Upper lobe of left lung (tissue), 6 donors: ENCODE measurements around the gene BNC2. TPM values are rescaled to one million over a fixed set of nuclear protein-coding genes. Genes with fewer than 3 reads are reported as not detected.

Experiments
- ATAC-seq, 2 donors: fragments of 200-7000 bp; cut with Tn5 transposase; one replicate each; pipeline ENCODE4 v1.9.1; 2022; ENCODE audit warnings: mild to moderate bottlenecking in 2 of 2, moderate library complexity in 2 of 2; ENCODE audit not compliant: low FRiP score in 2 of 2
- DNase-seq, 2 donors: peaks; one replicate each; pipeline ENCODE4 v3.0.0-alpha.2; 2019 to 2020
- H3K27ac ChIP-seq, 4 donors: fragments of 200-600 bp; sonication (generic); one replicate each; pipeline ENCODE4 v1.5.1; 2016 to 2019
- H3K27me3 ChIP-seq, 4 donors: fragments of 200-600 bp; sonication (generic); one replicate each; pipeline ENCODE4 v1.5.1; 2017 to 2019
- H3K36me3 ChIP-seq, 4 donors: fragments of 200-600 bp; sonication (generic); one replicate each; pipeline ENCODE4 v1.5.1; 2016 to 2019
- H3K4me1 ChIP-seq, 4 donors: fragments of 200-600 bp; sonication (generic); one replicate each; pipeline ENCODE4 v1.5.1; 2018 to 2019
- H3K4me3 ChIP-seq, 4 donors: fragments of 200-600 bp; sonication (generic); one replicate each; pipeline ENCODE4 v1.5.1; 2017 to 2019; ENCODE audit warnings: mild to moderate bottlenecking in 2 of 4, moderate library complexity in 1 of 4
- H3K9me3 ChIP-seq, 4 donors: fragments of 200-600 bp; sonication (generic); one replicate each; pipeline ENCODE4 v1.5.1; 2018 to 2019
- CTCF ChIP-seq, 6 experiments: fragments of 450-650 bp in 4 of 6; fragments of 200-600 bp in 2 of 6; sonication (generic) in 2 of 6; IDR thresholded peaks; one replicate each; pipeline ENCODE4 v1.5.1; 2016 to 2019; ENCODE audit warnings: antibody characterized with exemption in 6 of 6
- EP300 ChIP-seq, 4 donors: sonication (generic); formaldehyde crosslinking; IDR thresholded peaks; one replicate each; pipeline ENCODE4 v1.5.1; 2017; ENCODE audit warnings: antibody characterized with exemption in 4 of 4, control low read depth in 2 of 4
- POLR2A ChIP-seq, 4 donors: fragments of 450-650 bp; IDR thresholded peaks; one replicate each; pipeline ENCODE4 v1.5.1; 2016 to 2017; ENCODE audit warnings: antibody characterized with exemption in 4 of 4, mild to moderate bottlenecking in 2 of 4
- POLR2AphosphoS5 ChIP-seq, 2 donors: sonication (generic); formaldehyde crosslinking; IDR thresholded peaks; one replicate each; pipeline ENCODE4 v1.5.1; 2017; ENCODE audit warnings: antibody characterized with exemption in 2 of 2
- WGBS, 2 donors: methylation state at CpG; one replicate each; pipeline ENCODE4 v1.1.5; 2017 to 2018; 5-methylcytosine and 5-hydroxymethylcytosine counted together
- total RNA-seq, 6 donors: library from RNA; depleted of rRNA in 4 of 6; stranded (reverse); fragments of >200 nt in 4 of 6; gene quantifications; one replicate each; pipeline versions ENCODE4 v1.1.0 to v1.2.1, GENCODE V29; 2016 to 2021
- donor health status: DM: no; HTN: no; CAD: no; lungs with moderate emphysema.
- donor health status: DM: no; HTN: yes; CAD: no; lungs with severe emphysema.

Gene BNC2
- total RNA-seq, 6 donors from 2014 or later = 4.6 to 21.7 (median 10.7) TPM

- DNase-seq (no peak), ATAC-seq (no peak)
- H3K9me3 ChIP-seq = no peaks in the 10 kb centered on the region
- H3K27ac ChIP-seq = no peak overlapping the region
- H3K27me3 ChIP-seq = no peaks in the 10 kb centered on the region
- 89 to 93% methylated on average over 3 of the region's 3 CpGs for WGBS, 2 donors
- no peak overlapping the region for H3K4me3 ChIP-seq
- H3K4me1 ChIP-seq = no peaks in the 10 kb centered on the region
- no peaks in the 10 kb centered on the region for H3K36me3 ChIP-seq
- TF ChIP-seq POLR2AphosphoS5 (IDR thresholded peaks at IDR 0.05) (no peak), CTCF (IDR thresholded peaks at IDR 0.05) (no peak), POLR2A (IDR thresholded peaks at IDR 0.05) (no peak), EP300 (IDR thresholded peaks at IDR 0.05) (no peak)
These were observed 103.1 kb downstream of the BNC2 start for GRCh38 chr9:16767366-16767765.

- DNase-seq = no peak
- no peaks in the 10 kb centered on the region for H3K4me1 ChIP-seq
- H3K9me3 ChIP-seq = no peaks in the 10 kb centered on the region
- H3K36me3 ChIP-seq = no peaks in the 10 kb centered on the region
- WGBS, 2 donors = 85 to 94% methylated on average over 2 of the region's 2 CpGs
- no peak overlapping the region for H3K27ac ChIP-seq
- TF ChIP-seq POLR2A (IDR thresholded peaks at IDR 0.05) (no peak), CTCF (IDR thresholded peaks at IDR 0.05) (no peak), POLR2AphosphoS5 (IDR thresholded peaks at IDR 0.05) (no peak), EP300 (IDR thresholded peaks at IDR 0.05) (no peak)
- no peak for ATAC-seq
- H3K27me3 ChIP-seq = no peaks in the 10 kb centered on the region
- H3K4me3 ChIP-seq = no peak overlapping the region
These were observed 106.5 kb downstream of the BNC2 start for GRCh38 chr9:16763946-16764345.

- no peaks in the 10 kb centered on the region for H3K36me3 ChIP-seq
- TF ChIP-seq POLR2AphosphoS5 (IDR thresholded peaks at IDR 0.05) = no peak
- TF ChIP-seq CTCF (IDR thresholded peaks at IDR 0.05) = no peak
- TF ChIP-seq EP300 (IDR thresholded peaks at IDR 0.05) = no peak
- no peak for TF ChIP-seq POLR2A (IDR thresholded peaks at IDR 0.05)
- no peak overlapping the region for H3K4me3 ChIP-seq
- no peaks in the 10 kb centered on the region for H3K9me3 ChIP-seq
- ATAC-seq (no peak), DNase-seq (no peak)
- H3K27me3 ChIP-seq = no peaks in the 10 kb centered on the region
- H3K4me1 ChIP-seq = no peaks in the 10 kb centered on the region
- H3K27ac ChIP-seq = no peak overlapping the region
- WGBS, 2 donors = 88 to 91% methylated on average over 8 of the region's 8 CpGs
These were observed 114.9 kb downstream of the BNC2 start for GRCh38 chr9:16755467-16756160.

GRCh38 chr9:16754662-16755061 is 115.8 kb downstream of the BNC2 start:
- Histone ChIP-seq H3K9me3 (no peaks in the 10 kb centered on the region), H3K27me3 (no peaks in the 10 kb centered on the region), H3K27ac (no peak overlapping the region), H3K4me3 (no peak overlapping the region), H3K4me1 (no peaks in the 10 kb centered on the region), H3K36me3 (no peaks in the 10 kb centered on the region)
- DNase-seq (no peak), ATAC-seq (no peak)
- TF ChIP-seq CTCF (IDR thresholded peaks at IDR 0.05) (no peak), POLR2AphosphoS5 (IDR thresholded peaks at IDR 0.05) (no peak), POLR2A (IDR thresholded peaks at IDR 0.05) (no peak), EP300 (IDR thresholded peaks at IDR 0.05) (no peak)
- 96% methylated on average over 4 of the region's 4 CpGs for WGBS, 2 donors

- H3K4me3 ChIP-seq = no peak overlapping the region
- no peaks in the 10 kb centered on the region for H3K4me1 ChIP-seq
- H3K27me3 ChIP-seq = no peaks in the 10 kb centered on the region
- 70 to 71% methylated on average over 2 of the region's 2 CpGs for whole genome bisulfite sequencing, 2 donors
- TF ChIP-seq POLR2AphosphoS5 (IDR thresholded peaks at IDR 0.05) (no peak), POLR2A (IDR thresholded peaks at IDR 0.05) (no peak)
- H3K27ac ChIP-seq = no peak overlapping the region
- H3K9me3 ChIP-seq = no peaks in the 10 kb centered on the region
- DNase-seq (no peak), ATAC-seq (no peak)
- H3K36me3 ChIP-seq = no peaks in the 10 kb centered on the region
These were observed 117.2 kb downstream of the BNC2 start for GRCh38 chr9:16753256-16753655.
